Neural crest cell (in vitro differentiated cells): ENCODE data around the gene ALG1. TPM values are rescaled to one million over a fixed set of nuclear protein-coding genes. Genes with fewer than 3 reads are reported as not detected.

Source experiments
- DNase-seq: peaks from one replicate; pipeline ENCODE4 v3.0.0; 2021; ENCODE audit warnings: low read depth, mixed read lengths, low spot score
- H3K27ac Mint-ChIP-seq: one replicate; pipeline ENCODE4 v1.8.0; 2021; ENCODE audit warnings: mild to moderate bottlenecking, mixed read lengths; ENCODE audit not compliant: unreplicated experiment
- H3K27me3 Mint-ChIP-seq: 2 replicates; pipeline ENCODE4 v1.8.0; 2021; ENCODE audit warnings: low read depth, mild to moderate bottlenecking, mixed read lengths
- H3K36me3 Mint-ChIP-seq: 2 replicates; pipeline ENCODE4 v1.8.0; 2021; ENCODE audit warnings: low read depth, mild to moderate bottlenecking, mixed read lengths
- H3K4me1 Mint-ChIP-seq: 2 replicates; pipeline ENCODE4 v1.8.0; 2021; ENCODE audit warnings: mixed read lengths
- H3K4me3 Mint-ChIP-seq: one replicate; pipeline ENCODE4 v1.8.0; 2021; ENCODE audit warnings: mild to moderate bottlenecking, mixed read lengths
- H3K9me3 Mint-ChIP-seq: 2 replicates; pipeline ENCODE4 v1.8.0; 2021; ENCODE audit warnings: mixed read lengths
- CTCF ChIP-seq: fragments of 200-600 bp; sonication (generic); conservative IDR thresholded peaks from 2 replicates; pipeline ENCODE4 v1.5.0; 2021; ENCODE audit warnings: antibody characterized with exemption, mild to moderate bottlenecking
- long read RNA-seq: library from polyadenylated mRNA; unstranded; transcript quantifications from one replicate; pipeline ENCODE4 v2.0.0, GENCODE V29; 2020
- total RNA-seq: library from RNA; stranded (reverse); gene quantifications from 2 replicates; pipeline ENCODE4 v1.2.1, GENCODE V29; 2021

Gene ALG1
- total RNA-seq, result 23.2 and 25.2 TPM in 2 replicates
- long read RNA-seq, transcript ALG1-201 (13 exons, 2,132 nt), result major isoform, 41 of 47 reads
- long read RNA-seq, partial matches to known transcripts, result 3 of 47 reads
- long read RNA-seq, other reads (novel, unspliced or antisense), result 3 of 47 reads

DNA sequence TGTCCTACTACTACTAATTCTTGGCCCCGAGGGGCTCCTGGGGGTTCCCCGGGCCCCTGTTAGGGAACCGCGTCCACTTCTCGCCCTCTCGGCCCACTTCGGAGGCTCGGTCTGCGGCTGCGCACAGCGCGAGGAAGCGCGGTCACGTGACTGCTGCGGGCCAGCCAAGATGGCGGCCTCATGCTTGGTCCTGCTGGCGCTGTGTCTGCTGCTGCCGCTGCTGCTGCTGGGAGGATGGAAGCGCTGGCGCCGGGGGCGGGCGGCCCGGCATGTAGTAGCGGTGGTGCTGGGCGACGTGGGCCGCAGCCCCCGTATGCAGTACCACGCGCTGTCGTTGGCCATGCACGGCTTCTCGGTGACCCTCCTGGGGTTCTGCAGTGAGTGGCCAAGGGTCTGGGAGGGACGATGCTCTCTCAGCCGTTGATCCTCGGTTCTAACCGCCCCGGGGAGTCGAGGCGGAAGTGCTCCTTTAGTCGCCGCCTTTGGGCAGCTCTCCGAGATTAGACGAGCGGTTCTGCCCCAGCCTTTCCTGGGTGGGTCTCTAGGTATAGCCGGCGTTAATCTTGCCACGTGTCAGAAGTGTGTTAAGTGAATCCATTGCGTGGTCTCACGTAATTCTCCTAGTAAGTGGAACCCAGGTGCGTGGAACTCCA is at the start of gene ALG1:
ALG1 (plus strand) TSS at position 163 of the 653 bp plus-strand sequence; CDS start at position 170, 7 bp downstream.
- Mint-ChIP-seq H3K36me3 (peaks cover 5% of the 10 kb centered on the region), H3K27ac (peak within 1 kb of the TSS; percentile 97), H3K9me3 (no peaks in the 10 kb centered on the region), H3K27me3 (peaks cover 14% of the 10 kb centered on the region), H3K4me3 (peak within 1 kb of the TSS; percentile 98), H3K4me1 (peaks cover 13% of the 10 kb centered on the region)
- TF ChIP-seq CTCF, result no peak
- DNase-seq, result peak; percentile 78

DNA sequence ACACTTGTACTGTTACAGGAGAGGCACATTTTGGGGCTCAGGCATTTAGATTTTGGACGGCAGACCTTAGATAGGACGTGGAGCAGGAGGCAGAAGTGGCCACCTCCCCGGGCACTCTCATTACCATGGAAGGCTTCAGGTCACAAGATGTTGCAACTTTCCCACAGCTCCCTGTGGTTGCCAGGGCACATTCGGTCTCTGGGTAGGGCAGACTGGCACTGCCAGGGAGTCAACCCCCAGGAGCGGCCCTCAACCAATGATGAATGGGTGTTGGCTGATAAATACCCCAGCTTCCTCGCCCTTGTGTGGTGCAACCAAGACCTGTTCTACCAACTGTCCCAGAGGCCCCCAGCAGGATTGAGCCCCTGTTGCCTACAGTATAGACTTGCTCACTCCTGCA is 49.1 kb upstream of the ALG1 start:
- no peaks in the 10 kb centered on the region for H3K27me3 Mint-ChIP-seq
- DNase-seq, result no peak
- no peaks in the 10 kb centered on the region for H3K36me3 Mint-ChIP-seq
- H3K4me1 Mint-ChIP-seq, result no peaks in the 10 kb centered on the region
- no peak overlapping the region for H3K4me3 Mint-ChIP-seq
- H3K9me3 Mint-ChIP-seq, result no peaks in the 10 kb centered on the region
- H3K27ac Mint-ChIP-seq, result no peak overlapping the region
- TF ChIP-seq CTCF, result no peak

- Mint-ChIP-seq H3K9me3 (no peaks in the 10 kb centered on the region), H3K27me3 (no peaks in the 10 kb centered on the region), H3K27ac (no peak overlapping the region), H3K4me1 (no peaks in the 10 kb centered on the region), H3K4me3 (no peak overlapping the region), H3K36me3 (no peaks in the 10 kb centered on the region)
- TF ChIP-seq CTCF, result peak; percentile 44
- no peak for DNase-seq
These were observed 47.0 kb upstream of the ALG1 start for GRCh38 chr16:5024632-5025031.

DNA sequence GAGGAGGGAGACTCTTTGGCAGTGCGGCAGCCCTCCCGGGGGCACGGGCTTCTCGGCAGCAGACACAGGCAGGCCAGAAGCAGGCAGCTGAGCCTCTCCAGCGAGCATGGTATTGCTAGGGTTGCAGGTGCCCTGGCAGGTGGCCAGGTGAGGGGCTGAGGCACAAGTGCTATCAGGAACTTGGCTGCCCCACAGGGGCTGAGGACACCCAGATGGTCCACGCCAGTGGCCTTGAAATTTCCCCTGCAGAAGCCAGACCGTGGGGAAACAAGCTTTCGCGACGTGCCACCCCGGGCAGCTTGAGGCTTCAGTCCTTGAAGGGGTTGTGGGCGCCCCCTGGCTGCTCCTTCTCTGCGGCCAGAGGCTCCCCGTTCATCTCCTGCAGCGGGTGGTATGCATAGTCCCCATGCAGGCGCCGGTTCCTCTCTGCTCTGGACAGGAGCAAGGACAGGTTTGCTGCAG is 46.4 kb upstream of the ALG1 start:
- H3K4me3 Mint-ChIP-seq, result no peak overlapping the region
- H3K27me3 Mint-ChIP-seq, result no peaks in the 10 kb centered on the region
- H3K4me1 Mint-ChIP-seq, result no peaks in the 10 kb centered on the region
- H3K27ac Mint-ChIP-seq, result no peak overlapping the region
- no peaks in the 10 kb centered on the region for H3K36me3 Mint-ChIP-seq
- TF ChIP-seq CTCF, result no peak
- H3K9me3 Mint-ChIP-seq, result no peaks in the 10 kb centered on the region
- DNase-seq, result peak; percentile 26

DNA sequence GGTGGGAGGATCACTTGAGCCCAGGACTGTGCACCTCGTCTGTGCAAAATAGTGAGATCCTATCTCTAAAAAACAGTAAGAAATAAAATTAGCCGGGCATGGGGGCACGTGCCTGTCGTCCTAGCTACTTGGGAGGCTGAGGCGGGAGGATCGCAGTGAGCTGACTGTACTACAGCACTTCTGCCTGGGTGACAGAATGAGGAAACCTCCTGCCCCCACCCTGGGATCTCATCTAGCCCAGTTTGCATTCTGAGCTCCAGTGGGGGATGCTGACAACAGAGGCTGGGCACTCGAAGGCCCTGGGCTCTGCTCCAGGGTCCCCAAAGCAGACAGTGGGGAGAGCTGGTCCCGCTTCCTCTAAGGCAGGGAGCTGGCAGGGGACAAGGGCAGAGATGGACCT is 45.0 kb upstream of the ALG1 start:
- no peak for TF ChIP-seq CTCF
- no peak overlapping the region for H3K4me3 Mint-ChIP-seq
- H3K4me1 Mint-ChIP-seq, result no peaks in the 10 kb centered on the region
- H3K27ac Mint-ChIP-seq, result no peak overlapping the region
- H3K36me3 Mint-ChIP-seq, result no peaks in the 10 kb centered on the region
- no peak for DNase-seq
- H3K9me3 Mint-ChIP-seq, result no peaks in the 10 kb centered on the region
- no peaks in the 10 kb centered on the region for H3K27me3 Mint-ChIP-seq
